Dedifferentiated amniotic fluid mesenchymal stem cell (primary cell): ENCODE results near the gene CD248.
A peak's percentile ranks its signal among the peaks of the same experiment; 100 is the strongest.
"Not testable (repeated sequence)": the region's sequence is repeated elsewhere in the genome, so short reads cannot be mapped to it uniquely, and the experiment has no call there.

Experiments used
- DNase-seq: peaks from one replicate; pipeline ENCODE4 v3.0.0-alpha.2; 2016; ENCODE audit errors: extremely low spot score

Gene CD248

DNA sequence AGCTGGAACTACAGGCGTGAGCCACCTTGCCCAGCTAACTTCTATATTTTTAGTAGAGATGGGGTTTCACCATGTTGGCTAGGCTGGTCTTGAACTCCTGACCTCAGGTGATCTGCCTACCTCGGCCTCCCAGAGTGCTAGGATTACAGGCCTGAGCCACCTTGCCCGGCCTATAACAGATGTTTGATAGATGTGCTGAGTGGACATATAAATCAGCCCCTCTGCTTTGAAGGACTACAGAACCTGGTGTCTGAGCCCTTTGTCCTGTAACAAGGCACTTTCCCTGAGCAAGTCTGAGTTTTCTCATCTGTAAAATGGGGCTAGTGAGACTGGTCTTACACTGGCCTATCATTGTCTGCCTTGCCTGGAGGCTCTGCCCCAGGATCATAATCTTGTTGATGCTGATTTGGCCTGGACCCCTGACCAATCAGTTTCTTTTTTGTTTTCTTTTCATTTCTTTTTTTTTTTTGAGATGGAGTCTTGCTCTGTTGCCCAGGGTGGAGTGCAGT lies 12.4 kb upstream of the CD248 start:
- DNase-seq: no peak

DNA sequence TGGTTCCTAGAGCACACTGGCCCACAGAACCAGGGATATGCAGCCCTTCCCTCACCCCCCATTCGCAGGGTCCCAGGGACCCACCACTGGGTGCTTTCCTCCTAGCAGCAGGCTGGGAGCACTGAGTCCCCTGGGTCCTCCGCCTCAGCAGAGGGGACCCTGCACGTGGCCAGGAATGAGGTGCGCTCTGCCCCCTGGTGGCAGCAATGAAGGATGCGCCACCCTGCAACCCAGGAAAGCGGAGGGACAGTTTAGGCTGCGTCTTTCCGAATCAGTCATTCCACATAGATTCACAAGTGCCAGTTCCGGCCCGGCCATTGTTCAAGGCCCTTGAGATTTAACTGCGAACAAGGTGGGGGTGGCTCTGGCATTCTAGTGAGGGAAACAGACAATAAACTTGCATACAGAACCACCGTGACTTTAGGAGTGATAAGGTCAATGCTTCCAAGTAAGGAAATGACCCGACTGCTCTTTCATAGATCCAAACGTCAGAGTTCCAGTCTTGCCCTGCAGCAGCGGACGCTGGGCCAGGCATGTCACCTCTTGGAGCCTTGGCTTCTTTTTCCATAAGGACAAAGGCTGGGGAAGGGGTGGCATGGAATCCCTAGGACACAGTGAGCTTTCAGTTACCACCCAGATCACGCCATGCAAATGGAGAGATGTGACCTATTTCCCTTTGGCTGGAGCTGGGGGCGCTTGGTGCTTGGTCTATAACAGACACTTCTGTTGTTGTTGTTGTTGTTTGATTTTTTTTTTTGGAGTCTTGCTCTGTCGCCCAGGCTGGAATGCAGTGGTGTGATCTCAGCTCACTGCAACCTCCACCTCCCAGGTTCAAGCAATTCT lies 11.7 kb upstream of the CD248 start:
- DNase-seq: peak; percentile 58

DNA sequence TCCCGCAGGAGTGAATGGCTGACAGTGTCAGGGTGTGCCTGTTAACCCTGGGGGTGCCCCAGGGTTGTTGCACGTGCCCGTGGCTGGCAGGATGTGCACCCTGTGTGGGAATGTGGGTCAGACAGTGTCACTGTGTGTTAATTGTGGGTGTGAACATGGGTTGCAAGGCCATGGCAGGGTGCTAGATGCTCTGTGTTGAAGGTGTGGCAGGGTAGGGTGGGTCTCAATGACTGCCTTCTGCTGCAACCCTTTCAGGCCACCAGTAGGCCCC lies 11.1 kb upstream of the CD248 start:
- no peak for DNase-seq

DNA sequence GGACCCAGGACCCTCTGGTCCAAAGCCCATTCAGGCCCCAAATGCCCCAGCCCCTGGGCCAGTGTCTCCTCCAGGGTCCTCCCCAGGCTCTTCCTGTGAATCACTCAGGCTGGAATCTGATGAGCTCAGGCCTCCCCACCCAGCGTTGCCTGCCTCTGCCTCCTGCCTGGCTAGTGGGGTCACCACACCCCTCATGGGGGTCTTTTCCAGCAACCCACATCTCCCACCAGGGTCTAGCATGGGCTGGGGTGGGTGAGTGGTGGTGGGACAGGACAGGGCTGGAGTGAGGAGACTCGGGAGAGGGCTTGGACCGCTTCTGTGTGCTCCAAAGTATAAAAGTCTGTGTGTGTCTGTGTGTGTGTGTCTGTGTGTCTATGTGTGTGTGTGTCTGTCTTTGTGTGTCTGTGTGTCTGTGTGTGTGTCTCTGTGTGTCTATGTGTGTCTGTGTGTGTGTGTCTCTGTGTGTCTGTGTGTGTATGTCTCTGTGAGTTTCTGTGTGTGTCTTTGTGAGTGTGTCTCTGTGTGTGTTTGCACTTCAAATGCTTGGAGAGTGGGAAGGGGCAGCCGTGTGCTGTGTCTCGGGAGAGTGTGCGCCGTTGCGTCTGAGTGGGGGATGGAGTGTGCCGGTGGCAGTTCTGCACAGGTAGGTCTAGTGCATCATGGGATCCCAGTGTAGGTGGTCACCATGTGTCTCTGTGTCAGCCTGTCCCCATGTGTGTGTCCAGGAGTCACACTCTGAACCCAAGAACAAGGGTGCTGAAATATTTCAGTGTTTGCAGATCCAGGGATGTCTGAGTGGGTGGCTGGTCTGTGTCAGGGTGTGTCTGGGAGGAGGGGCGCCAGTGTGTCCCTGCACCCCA lies 10.6 kb upstream of the CD248 start:
- no peak for DNase-seq

DNA sequence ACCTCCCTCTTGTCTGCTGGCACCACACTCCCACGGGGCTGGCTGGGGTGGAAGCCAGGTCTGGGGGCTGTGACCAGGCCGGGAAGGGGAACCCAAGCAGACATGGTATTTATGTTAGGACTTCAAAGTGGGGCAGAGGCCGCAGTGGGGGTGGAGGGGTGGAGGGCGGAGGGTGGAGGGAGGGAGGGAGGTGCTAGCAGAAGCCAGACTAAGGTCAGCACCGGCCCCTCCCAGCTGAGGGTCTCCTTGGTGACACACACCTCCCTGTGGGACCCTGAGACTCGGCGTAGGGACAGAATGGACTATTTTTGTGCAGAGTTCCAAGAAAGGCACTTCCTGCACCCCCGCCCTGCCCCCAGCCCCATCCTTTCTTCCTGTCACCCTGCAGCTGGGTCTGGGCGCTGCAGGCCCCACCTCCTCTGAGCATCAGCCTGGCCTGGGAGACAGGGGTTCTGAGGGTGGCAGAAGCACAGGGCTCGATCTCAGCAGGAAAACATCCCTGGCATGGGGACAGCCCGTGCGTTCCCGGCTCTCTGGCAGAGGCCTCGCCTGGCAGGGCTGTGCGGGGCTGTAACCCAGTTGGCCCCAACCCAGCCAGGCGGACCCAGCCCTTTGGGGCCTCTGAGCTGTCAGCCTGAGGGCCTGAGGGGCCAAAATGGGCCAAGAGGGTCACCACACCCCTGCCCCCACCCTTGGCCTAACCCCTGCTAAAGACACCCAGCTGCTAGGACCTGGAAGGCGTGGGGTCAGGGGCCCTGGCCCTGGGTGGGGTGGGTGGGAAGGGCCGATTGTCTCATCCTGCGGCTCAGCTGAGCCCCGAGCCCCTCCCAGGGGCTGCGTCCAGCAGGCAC lies 9.6 kb upstream of the CD248 start:
- peak; percentile 37 for DNase-seq

DNA sequence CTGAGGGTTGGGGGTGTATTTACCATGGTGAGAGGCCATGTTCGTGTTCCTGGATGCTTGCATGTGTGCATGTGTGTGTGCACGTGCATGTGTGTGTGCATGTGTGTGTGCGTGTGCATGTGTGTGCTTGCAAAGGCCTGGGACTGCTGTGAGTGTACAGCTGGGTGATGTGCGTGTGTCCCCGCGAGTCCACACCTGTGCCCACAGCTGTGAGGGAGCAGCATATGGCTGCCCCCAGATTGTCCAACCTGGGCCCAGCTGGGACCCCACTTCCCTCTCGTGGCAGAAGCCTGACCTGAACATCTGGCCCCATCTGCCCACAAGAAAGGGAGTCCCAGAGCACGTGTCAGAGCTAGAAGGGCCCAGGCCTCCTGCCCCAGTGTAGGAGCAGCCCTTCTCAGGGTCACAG lies 8.4 kb upstream of the CD248 start:
- DNase-seq: no peak

DNA sequence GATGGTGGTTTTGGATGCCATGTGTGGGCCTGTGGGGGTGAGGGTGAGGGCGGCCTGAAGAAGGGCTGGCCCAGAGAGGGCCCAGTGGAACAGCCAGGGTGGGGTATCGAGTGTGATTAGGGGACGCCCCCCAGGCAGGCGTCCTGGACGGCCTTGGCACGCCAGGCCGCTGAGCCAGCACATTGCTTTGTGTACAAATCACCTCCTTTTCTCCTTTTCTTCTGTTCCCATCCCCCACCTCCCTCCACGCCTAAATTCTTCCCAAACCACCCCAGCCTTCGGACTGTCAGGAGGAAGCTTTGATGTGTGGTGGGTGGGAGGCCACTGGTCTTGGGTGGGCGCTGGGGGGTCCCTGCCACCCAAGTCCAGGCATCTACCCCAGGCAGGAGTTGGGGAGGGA lies 7.8 kb upstream of the CD248 start:
- DNase-seq: no peak

DNA sequence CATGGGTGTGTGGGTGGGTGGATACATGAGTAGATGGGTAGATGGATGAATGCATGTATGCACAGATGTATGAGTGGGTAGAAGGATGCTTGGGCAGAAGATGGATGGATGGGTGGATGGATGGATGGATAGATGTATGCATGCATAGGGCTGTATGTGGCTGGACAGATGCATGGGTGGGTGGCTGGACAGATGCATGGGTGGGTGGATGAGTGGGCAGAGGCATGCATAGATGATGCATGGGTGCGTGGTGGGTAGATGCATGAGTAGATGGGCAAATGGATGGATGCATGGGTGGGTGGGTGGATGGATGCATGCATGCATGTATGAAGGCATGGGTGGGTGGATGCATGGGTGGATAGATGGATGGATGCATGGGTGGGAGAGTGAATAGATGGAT lies 6.8 kb upstream of the CD248 start:
- DNase-seq: no peak

DNA sequence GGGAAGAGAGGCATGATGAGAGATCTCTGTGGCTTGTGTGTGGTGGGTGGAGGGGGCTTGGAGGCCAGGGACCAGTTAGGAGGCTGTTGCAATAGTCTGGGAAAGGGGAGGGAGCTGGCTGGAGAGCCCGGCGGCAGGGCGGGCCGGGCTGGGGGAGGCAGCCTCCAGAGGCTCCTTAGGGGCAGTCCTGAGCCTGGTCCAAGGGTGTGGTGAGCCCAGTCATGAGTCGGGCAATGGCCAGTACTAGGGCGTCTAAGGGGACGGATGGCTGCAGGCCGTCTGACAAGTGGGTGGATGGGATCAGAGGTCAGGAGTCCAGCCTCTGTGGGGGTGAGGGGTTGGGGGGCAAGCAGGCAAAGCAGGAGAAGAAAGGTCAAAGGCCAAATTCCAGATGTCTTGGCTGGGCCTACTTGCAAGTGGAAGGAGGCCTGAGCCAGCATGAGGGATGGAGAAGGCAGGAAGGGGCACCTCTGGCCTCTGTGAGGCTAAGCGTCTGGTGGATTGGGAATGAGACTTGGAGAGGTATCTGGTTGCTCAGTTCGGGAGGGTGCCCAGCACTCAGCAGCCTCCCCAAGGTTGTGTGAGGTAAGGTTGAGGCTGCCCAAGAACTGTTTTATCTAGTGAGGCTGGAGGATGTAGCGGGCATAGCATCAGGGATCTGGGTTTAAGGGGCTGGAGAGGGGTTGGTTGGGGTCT lies 6.0 kb upstream of the CD248 start:
- no peak for DNase-seq

DNA sequence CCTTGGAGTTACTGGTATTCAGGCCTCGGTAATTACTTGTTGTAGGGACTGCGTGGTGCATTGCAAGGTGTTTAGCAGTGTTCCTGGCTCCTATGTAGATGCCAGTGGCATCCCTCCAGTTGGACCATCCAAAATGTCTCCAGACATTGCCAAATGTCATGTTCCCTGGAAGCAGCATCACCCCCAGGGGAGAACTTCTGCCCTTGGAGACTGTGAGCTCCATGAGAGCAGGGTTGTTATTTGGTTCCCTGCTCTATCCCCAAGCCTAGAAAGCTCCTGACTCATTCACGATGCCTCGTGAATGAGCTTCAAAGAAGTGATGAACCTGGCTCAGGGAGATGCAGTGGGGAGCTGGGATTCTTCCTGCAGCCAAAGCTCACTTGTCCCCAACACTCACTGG lies 4.8 kb upstream of the CD248 start:
- DNase-seq: no peak

DNA sequence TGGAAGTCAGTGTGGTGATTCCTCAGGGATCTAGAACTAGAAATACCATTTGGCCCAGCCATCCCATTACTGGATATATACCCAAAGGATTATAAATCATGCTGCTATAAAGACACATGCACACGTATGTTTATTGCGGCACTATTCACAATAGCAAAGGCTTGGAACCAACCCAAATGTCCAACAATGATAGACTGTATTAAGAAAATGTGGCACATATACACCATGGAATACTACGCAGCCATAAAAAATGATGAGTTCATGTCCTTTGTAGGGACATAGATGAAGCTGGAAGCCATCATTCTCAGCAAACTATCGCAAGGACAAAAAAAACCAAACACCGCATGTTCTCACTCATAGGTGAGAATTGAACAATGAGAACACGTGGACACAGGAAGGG lies 3.9 kb upstream of the CD248 start:
- not testable (repeated sequence) for DNase-seq

DNA sequence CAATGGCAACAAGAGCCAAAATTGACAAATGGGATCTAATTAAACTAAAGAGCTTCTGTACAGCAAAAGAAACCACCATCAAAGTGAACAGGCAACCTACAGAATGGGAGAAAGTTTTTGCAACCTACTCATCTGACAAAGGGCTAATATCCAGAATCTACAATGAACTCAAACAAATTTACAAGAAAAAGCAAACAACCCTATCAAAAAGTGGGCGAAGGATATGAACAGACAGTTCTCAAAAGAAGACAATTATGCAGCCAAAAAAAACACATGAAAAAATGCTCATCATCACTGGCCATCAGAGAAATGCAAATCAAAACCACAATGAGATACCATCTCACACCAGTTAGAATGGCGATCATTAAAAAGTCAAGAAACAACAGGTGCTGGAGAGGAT lies 3.4 kb upstream of the CD248 start:
- not testable (repeated sequence) for DNase-seq

DNA sequence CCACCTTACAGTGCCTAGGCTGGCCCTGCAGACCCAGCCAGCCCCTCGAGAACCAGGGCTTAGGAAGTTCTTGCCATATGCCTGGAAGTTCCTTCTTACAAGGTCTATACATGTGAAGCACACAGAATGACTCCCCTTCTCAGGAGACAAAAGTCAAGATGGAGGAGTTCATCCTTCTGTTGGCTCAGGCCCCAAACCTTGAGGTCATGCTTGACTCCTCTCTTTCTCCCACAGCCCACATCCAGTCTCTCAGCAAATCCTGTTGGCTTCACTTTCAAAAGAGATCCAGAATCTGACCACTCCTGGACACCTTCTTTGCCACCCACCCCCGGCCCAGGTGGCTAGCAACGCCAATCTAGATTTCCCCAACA lies 1.7 kb upstream of the CD248 start:
- DNase-seq: no peak

DNA sequence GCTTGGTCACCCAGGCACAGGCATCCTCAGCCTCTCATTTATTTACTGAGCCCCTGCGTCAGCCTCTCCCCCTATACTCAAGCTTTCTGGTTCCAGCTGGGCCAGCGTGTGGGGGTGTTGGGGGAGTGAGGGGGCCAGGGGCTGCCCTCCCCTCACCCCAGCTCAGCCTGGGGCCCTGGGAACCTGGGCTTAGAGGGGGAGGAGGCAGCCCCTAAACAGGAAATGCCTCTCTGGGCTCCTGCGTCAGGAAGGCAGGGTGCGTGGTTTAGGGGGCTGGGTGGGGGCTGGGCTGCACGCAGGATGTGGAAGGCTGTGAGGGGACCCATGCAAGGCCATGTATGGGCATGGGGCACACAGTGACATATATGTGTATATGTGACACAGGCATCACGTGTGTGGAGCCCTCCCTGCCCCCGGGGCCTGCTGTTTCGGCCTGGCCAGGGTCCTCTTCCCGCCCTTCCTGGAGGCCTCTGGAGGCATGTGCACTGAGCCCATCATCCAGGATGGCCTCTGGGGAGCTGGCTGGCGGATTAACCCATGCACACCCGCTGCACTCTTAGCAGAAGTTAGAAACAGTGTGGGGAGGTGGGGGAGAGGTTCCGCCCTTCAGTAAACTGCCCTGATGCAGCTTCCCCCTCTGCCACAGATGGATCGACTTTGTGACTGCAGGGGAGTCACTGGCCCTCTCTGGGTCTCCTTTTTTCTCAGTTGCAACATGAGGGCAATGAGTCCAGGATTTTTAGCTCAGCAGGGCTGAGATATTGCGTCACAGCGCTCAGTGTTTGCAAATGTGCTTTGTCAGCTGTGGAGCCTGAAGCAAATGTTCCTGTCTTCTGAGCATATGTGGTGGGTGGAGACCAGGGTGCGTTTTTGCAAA lies 1.1 kb upstream of the CD248 start:
- DNase-seq: peak; percentile 69

DNA sequence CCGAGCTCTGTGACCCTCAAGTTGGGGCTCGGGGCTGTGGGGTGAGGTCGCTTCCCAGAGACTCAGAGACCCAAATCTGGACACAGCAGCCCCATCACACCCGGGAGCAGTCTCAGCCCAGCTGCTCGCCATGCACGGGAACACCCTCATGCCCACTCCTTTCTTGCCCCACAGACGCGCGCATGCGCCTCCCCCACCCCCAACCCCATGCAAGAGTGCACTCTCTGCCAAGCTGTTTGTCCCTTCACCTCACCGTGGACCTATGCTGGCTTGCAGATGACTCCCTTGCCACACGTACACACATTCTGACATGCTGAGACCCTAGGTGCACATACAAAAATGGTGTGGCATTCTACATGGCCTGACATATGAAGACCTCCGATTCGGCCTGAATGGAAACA lies 478 bp upstream of the CD248 start:
- peak; percentile 38 for DNase-seq

DNA sequence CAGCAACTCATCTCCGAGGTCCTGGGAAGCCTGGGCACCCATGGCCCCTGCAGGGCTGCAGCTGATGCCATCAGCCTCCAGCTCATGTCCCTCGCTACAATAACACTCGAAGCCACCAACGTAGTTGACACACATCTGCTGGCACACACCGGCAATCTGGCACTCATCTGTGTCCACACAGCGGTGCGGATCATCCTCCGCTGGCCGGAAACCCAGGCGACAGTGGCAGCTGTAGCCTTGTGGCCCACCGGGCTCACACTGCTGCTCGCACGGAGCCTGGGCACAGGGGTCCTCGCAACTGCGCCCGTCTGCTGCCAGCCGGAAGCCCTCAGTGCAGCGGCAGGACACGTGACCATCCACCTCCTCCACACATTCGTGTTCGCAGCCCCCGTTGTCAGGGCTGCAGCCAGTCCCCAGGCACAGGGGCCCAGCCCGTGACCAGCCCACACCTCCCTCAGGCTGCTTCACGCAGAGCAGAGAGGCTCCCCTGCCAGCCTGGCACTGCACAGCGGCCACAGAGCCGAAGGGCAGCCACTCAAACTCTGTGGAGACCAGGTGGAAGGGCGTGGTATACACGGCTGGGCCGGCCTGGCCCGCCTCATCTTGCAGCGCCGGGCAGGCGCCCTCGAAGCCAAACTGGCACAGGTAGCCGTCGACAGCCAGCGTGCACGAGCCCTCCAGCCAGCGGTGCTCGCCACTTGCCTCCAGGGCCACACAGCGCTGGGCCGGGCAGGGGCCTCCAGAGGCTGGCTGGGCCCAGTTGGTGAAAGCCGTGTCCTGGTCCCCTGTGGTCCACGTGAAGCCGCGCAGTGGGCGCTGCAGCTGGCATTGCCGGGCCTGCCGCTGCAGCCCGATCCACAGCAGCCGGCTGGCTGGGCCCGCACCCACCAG lies 678 bp downstream of the CD248 start:
- DNase-seq: no peak

DNA sequence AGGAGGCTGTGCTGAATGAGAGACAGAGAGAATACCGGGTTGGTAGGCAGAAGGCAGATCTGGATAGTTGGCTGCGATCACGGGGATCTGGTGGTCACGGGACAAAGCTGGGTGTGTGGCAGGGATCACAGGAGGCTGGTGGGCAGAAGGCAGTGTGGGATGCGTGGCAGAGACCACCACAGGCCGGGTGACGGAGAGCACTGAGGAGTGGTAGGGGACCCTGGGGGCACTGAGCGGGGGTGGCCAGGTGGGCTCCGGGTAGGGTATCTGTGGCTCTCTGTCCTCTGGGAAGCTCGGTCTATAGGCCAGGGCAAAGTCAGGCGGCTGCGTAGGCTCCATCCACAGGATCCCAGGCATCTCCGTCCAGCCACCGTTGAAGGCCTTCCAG lies 1.4 kb downstream of the CD248 start:
- DNase-seq: no peak

DNA sequence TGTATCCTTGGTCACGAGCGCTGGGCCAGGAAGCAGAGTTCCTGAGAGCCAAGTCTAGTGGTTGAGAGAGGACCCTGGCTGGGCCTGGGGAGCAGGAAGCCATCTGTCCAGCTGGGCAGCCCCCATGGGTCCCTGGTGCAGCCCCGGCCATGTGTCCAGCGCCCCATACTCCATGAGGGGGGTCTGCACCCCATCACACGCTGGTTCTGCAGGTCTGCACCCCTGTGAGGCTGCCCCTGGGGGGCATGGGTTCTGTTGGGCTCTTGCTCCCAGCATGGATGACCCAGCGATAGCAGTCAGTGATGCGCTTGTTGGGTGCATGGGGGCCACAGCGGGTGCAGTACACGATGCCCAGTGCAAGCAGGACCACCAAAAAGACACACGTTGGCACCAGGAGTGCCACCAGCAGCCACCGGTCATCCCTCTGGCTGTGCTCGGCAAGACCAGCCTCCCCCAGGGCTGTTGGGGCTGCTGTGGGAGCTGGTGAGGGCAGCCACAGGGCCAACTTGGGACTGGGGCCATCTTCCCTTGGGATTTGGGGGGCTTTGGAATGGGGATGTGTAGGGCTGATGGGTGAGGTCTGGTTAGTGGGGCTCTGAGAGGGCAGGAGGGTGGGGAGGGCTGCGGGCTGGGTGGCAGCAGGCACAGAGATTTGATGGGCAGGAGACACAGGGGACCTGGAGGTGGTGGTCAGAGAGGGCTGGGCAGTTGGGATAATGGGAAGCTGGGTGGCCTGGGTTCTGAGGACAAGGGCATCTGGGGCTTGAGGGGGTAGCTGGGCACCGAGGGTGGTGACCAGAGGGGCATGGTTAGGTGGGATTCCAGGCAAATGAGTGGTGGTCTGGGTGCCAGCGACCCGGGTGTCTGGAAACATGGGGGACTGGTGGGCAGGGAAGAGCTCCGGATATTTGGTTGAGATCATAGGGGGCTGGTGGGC lies 2.0 kb downstream of the CD248 start:
- no peak for DNase-seq

DNA sequence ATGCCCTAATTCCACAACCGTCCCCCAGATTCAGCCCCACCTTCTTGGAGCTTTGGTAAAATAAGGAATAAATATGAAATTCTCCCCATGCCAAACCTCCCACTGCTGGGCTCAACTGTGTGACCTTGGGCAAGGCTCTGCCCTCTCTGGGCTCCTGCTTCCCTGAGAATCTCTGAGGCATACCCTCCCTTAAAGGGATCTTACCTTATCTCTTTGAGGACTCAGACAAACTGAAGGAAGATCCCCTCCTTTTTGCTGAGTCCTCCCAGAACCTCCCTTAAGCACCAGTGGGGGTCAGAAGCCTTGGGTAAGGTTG lies 2.7 kb downstream of the CD248 start:
- DNase-seq: no peak
